Fibroblast of skin of right biceps (primary cell): Measurements from ENCODE around the gene PUDP.
"Not testable (repeated sequence)": the region's sequence is repeated elsewhere in the genome, so short reads cannot be mapped to it uniquely, and the experiment has no call there.

Source experiments
- DNase-seq: peaks from one replicate; pipeline ENCODE4 v3.0.0-alpha.2; 2013

The PUDP gene

GRCh38 chrX:7109049-7109531 is 38.9 kb downstream of the PUDP start:
- peak; percentile 0 for DNase-seq

- DNase-seq: no peak
Observed at GRCh38 chrX:7108030-7108429, 39.9 kb downstream of the PUDP start.

GRCh38 chrX:7106649-7107048 is 41.3 kb downstream of the PUDP start:
- no peak for DNase-seq

GRCh38 chrX:7102119-7102518 is 45.8 kb downstream of the PUDP start:
- no peak for DNase-seq

- DNase-seq: no peak
Observed at GRCh38 chrX:7100022-7100421, 47.9 kb downstream of the PUDP start.

GRCh38 chrX:7095657-7096056 is 52.3 kb downstream of the PUDP start:
- not testable (repeated sequence) for DNase-seq

- DNase-seq: no peak
Observed at GRCh38 chrX:7093305-7093704, 54.6 kb downstream of the PUDP start.

- no peak for DNase-seq
Observed at GRCh38 chrX:7092543-7092942, 55.4 kb downstream of the PUDP start.

GRCh38 chrX:7091923-7092322 is 56.0 kb downstream of the PUDP start:
- DNase-seq: no peak

GRCh38 chrX:7090641-7091040 is 57.3 kb downstream of the PUDP start:
- no peak for DNase-seq

GRCh38 chrX:7088968-7089615 is 58.9 kb downstream of the PUDP start:
- no peak for DNase-seq

- DNase-seq: no peak
Observed at GRCh38 chrX:7086384-7086783, 61.6 kb downstream of the PUDP start.

- no peak for DNase-seq
Observed at GRCh38 chrX:7085879-7086278, 62.1 kb downstream of the PUDP start.

GRCh38 chrX:7084841-7085240 is 63.1 kb downstream of the PUDP start:
- DNase-seq: no peak

GRCh38 chrX:7083468-7084396 is 64.2 kb downstream of the PUDP start:
- DNase-seq: peak; percentile 94

GRCh38 chrX:7083021-7083420 is 64.9 kb downstream of the PUDP start:
- no peak for DNase-seq

- no peak for DNase-seq
Observed at GRCh38 chrX:7082556-7082955, 65.4 kb downstream of the PUDP start.

- DNase-seq: no peak
Observed at GRCh38 chrX:7077241-7078230, 70.4 kb downstream of the PUDP start.

GRCh38 chrX:7076245-7076661 is 71.7 kb downstream of the PUDP start:
- no peak for DNase-seq

- DNase-seq: no peak
Observed at GRCh38 chrX:7074908-7075204, 73.1 kb downstream of the PUDP start.

- DNase-seq: no peak
Observed at GRCh38 chrX:7074148-7074907, 73.6 kb downstream of the PUDP start.

GRCh38 chrX:7073336-7073735 is 74.6 kb downstream of the PUDP start:
- DNase-seq: no peak
